HG02759 (cell line): ENCODE data around the gene NFIC.

Source experiments
- ATAC-seq: cut with Tn5 transposase; IDR thresholded peaks from one replicate; pipeline ENCODE4 v1.9.1; 2021; ENCODE audit warnings: mild to moderate bottlenecking, moderate library complexity; ENCODE audit not compliant: unreplicated experiment

NFIC gene

GRCh38 chr19:3464587-3465235 is 98.3 kb downstream of the NFIC start:
- no peak for ATAC-seq

- ATAC-seq, result no peak
Observed at GRCh38 chr19:3465552-3465951, 99.2 kb downstream of the NFIC start.

GRCh38 chr19:3466635-3467034 is 100.3 kb downstream of the NFIC start:
- no peak for ATAC-seq

- ATAC-seq, result no peak
Observed at GRCh38 chr19:3467437-3468198, 101.2 kb downstream of the NFIC start.

- no peak for ATAC-seq
Observed at GRCh38 chr19:3468211-3468610, 101.8 kb downstream of the NFIC start.

GRCh38 chr19:3469638-3470499 is 103.5 kb downstream of the NFIC start:
- no peak for ATAC-seq

GRCh38 chr19:3470500-3471128 is 104.2 kb downstream of the NFIC start:
- ATAC-seq, result no peak

- ATAC-seq, result no peak
Observed at GRCh38 chr19:3471954-3472655, 105.7 kb downstream of the NFIC start.

- no peak for ATAC-seq
Observed at GRCh38 chr19:3474010-3474409, 107.6 kb downstream of the NFIC start.

GRCh38 chr19:3474614-3475013 is 108.2 kb downstream of the NFIC start:
- ATAC-seq, result no peak

- no peak for ATAC-seq
Observed at GRCh38 chr19:3475449-3475848, 109.1 kb downstream of the NFIC start.

GRCh38 chr19:3476830-3477229 is 110.4 kb downstream of the NFIC start:
- ATAC-seq, result no peak

- ATAC-seq, result no peak
Observed at GRCh38 chr19:3477506-3477905, 111.1 kb downstream of the NFIC start.

GRCh38 chr19:3477951-3478350 is 111.6 kb downstream of the NFIC start:
- no peak for ATAC-seq

- no peak for ATAC-seq
Observed at GRCh38 chr19:3478409-3479176, 112.2 kb downstream of the NFIC start.

GRCh38 chr19:3479177-3479833 is 112.9 kb downstream of the NFIC start:
- ATAC-seq, result no peak

GRCh38 chr19:3479834-3480215 is 113.4 kb downstream of the NFIC start:
- no peak for ATAC-seq

- ATAC-seq, result no peak
Observed at GRCh38 chr19:3480383-3481091, 114.2 kb downstream of the NFIC start, which contains the start of gene SMIM24. TSS of gene SMIM24 (minus strand) at chr19:3480525. CDS start at chr19:3480463, 62 bp downstream.
